NCI-H1092 treated with DMSO at 0.1 percent for 48 hours (cell line): ENCODE measurements around the gene LORICRIN.

Experiments used
- DNase-seq: peaks from one replicate; lab custom pipeline; 2025; lab: John Stamatoyannopoulos, UW

The LORICRIN gene

GRCh38 chr1:153306303-153307220, 47.1 kb downstream of the LORICRIN start:
- DNase-seq: no peak

GRCh38 chr1:153307221-153307600, 47.7 kb downstream of the LORICRIN start:
- DNase-seq: no peak

- no peak for DNase-seq
Measured at GRCh38 chr1:153308540-153308939, 49.1 kb downstream of the LORICRIN start.

- no peak for DNase-seq
Measured at GRCh38 chr1:153309441-153309840, 50.0 kb downstream of the LORICRIN start.

GRCh38 chr1:153310526-153310925, 51.0 kb downstream of the LORICRIN start:
- DNase-seq: no peak
